Liver (tissue), 9 donors: ENCODE data around the gene DSCAML1. TPM values are rescaled to one million over a fixed set of nuclear protein-coding genes. Genes with fewer than 3 reads are reported as not detected.

Experiments used
- DNase-seq: peaks from one replicate; pipeline ENCODE4 v3.0.0-alpha.2; 2017; ENCODE audit warnings: low spot score
- H3K27ac ChIP-seq, 2 donors: one replicate each; pipeline ENCODE4 v1.7.0; 2013; ENCODE audit warnings: inconsistent platforms in 2 of 2, low read length in 2 of 2, control low read depth in 1 of 2, low read depth in 1 of 2, mild to moderate bottlenecking in 1 of 2
- H3K27me3 ChIP-seq, 4 donors: one replicate each; pipeline versions ENCODE4 v1.6.1 to v1.7.0; 2013; ENCODE audit warnings: low read length in 3 of 4, inconsistent platforms in 1 of 4, mild to moderate bottlenecking in 1 of 4, moderate library complexity in 1 of 4; ENCODE audit not compliant: control insufficient read depth in 4 of 4, insufficient read depth in 4 of 4
- H3K36me3 ChIP-seq, 4 donors: one replicate each; pipeline versions ENCODE4 v1.6.1 to v1.7.0; 2013; ENCODE audit warnings: low read length in 3 of 4, mild to moderate bottlenecking in 3 of 4, low read depth in 1 of 4, moderate library complexity in 1 of 4; ENCODE audit not compliant: control insufficient read depth in 4 of 4, insufficient read depth in 3 of 4
- H3K4me1 ChIP-seq, 4 donors: one replicate each; pipeline versions ENCODE4 v1.6.1 to v1.7.0; 2013; ENCODE audit warnings: low read length in 3 of 4, mild to moderate bottlenecking in 3 of 4, moderate library complexity in 1 of 4; ENCODE audit not compliant: control insufficient read depth in 4 of 4, insufficient read depth in 4 of 4
- H3K4me3 ChIP-seq, 3 donors: one replicate each; pipeline versions ENCODE4 v1.6.1 to v1.7.0; 2013; ENCODE audit warnings: low read length in 3 of 3, control low read depth in 1 of 3, low read depth in 1 of 3, mild to moderate bottlenecking in 1 of 3
- H3K9ac ChIP-seq, 2 donors: one replicate each; pipeline ENCODE4 v1.7.0; 2013; ENCODE audit warnings: low read length in 2 of 2, mild to moderate bottlenecking in 2 of 2, moderate library complexity in 2 of 2, control low read depth in 1 of 2, low read depth in 1 of 2
- H3K9me3 ChIP-seq, 4 donors: one replicate each; pipeline versions ENCODE4 v1.6.1 to v1.7.0; 2013; ENCODE audit warnings: low read length in 3 of 4; ENCODE audit not compliant: control insufficient read depth in 4 of 4
- ATF3 ChIP-seq: IDR thresholded peaks from 2 replicates; pipeline ENCODE4 v1.6.1; 2016; ENCODE audit warnings: antibody characterized with exemption
- CTCF ChIP-seq: fragments of 150-350 bp; IDR thresholded peaks from 2 replicates; pipeline ENCODE4 v1.5.1; 2017; ENCODE audit warnings: improper control_type of control experiment, low read depth, low read length; ENCODE audit not compliant: missing input control
- EGR1 ChIP-seq, 2 donors: IDR thresholded peaks; 2 replicates each; pipeline ENCODE4 v1.6.1; 2016 to 2018; ENCODE audit warnings: antibody characterized with exemption in 2 of 2, low read depth in 2 of 2
- FOXA1 ChIP-seq: IDR thresholded peaks from 2 replicates; pipeline ENCODE4 v1.6.1; 2016; ENCODE audit warnings: antibody characterized with exemption
- FOXA2 ChIP-seq: IDR thresholded peaks from 2 replicates; pipeline ENCODE4 v1.6.1; 2016; ENCODE audit warnings: antibody characterized with exemption
- GABPA ChIP-seq, 2 donors: IDR thresholded peaks in 1 of 2; conservative IDR thresholded peaks in 1 of 2; 2 replicates each; pipeline ENCODE4 v1.6.1; 2016; ENCODE audit warnings: antibody characterized with exemption in 2 of 2, mild to moderate bottlenecking in 1 of 2, moderate library complexity in 1 of 2
- HNF4A ChIP-seq, 2 donors: conservative IDR thresholded peaks; 2 replicates each; pipeline ENCODE4 v1.6.1; 2016; ENCODE audit warnings: antibody characterized with exemption in 2 of 2, mild to moderate bottlenecking in 2 of 2
- HNF4G ChIP-seq: IDR thresholded peaks from 2 replicates; pipeline ENCODE4 v1.6.1; 2016; ENCODE audit warnings: antibody characterized with exemption
- JUND ChIP-seq, 2 donors: IDR thresholded peaks; 2 replicates each; pipeline ENCODE4 v1.6.1; 2016; ENCODE audit warnings: antibody characterized with exemption in 2 of 2
- MAX ChIP-seq: IDR thresholded peaks from 2 replicates; pipeline ENCODE4 v1.6.1; 2016; ENCODE audit warnings: antibody characterized with exemption
- NR2F2 ChIP-seq: IDR thresholded peaks from 2 replicates; pipeline ENCODE4 v1.6.1; 2016; ENCODE audit warnings: antibody characterized with exemption
- RAD21 ChIP-seq, 2 donors: IDR thresholded peaks; 2 replicates each; pipeline ENCODE4 v1.6.1; 2016; ENCODE audit warnings: antibody characterized with exemption in 2 of 2, mild to moderate bottlenecking in 2 of 2
- REST ChIP-seq: IDR thresholded peaks from 2 replicates; pipeline ENCODE4 v1.6.1; 2016; ENCODE audit warnings: antibody characterized with exemption, mild to moderate bottlenecking
- RXRA ChIP-seq, 2 donors: IDR thresholded peaks; 2 replicates each; pipeline ENCODE4 v1.6.1; 2017 to 2018; ENCODE audit warnings: antibody characterized with exemption in 2 of 2, mild to moderate bottlenecking in 1 of 2
- SP1 ChIP-seq: IDR thresholded peaks from 2 replicates; pipeline ENCODE4 v1.6.1; 2018; ENCODE audit warnings: antibody characterized with exemption, mild to moderate bottlenecking
- TAF1 ChIP-seq: conservative IDR thresholded peaks from 2 replicates; pipeline ENCODE4 v1.6.1; 2016; ENCODE audit warnings: antibody characterized with exemption, mild to moderate bottlenecking
- YY1 ChIP-seq: IDR thresholded peaks from 2 replicates; pipeline ENCODE4 v1.6.1; 2016; ENCODE audit warnings: antibody characterized with exemption, mild to moderate bottlenecking
- ZBTB33 ChIP-seq: IDR thresholded peaks from 2 replicates; pipeline ENCODE4 v1.6.1; 2016; ENCODE audit warnings: antibody characterized with exemption
- WGBS: extraction: QIAGEN DNeasy Blood & Tissue Kit; methylation state at CpG from one replicate; pipeline ENCODE4 v1.1.7; 2013; 5-methylcytosine and 5-hydroxymethylcytosine counted together
- polyA plus RNA-seq, 2 donors: library from polyadenylated mRNA; stranded (reverse) in 1 of 2; unstranded in 1 of 2; fragments of 200-250 nt in 1 of 2; fragments of >200 nt in 1 of 2; fragmentation: Nextera tagmentation in 1 of 2; extraction: Ambion mirVana in 1 of 2; gene quantifications; one replicate each; pipeline versions ENCODE4 v1.2.1 to v1.2.3, GENCODE V29; 2013 to 2015
- total RNA-seq, 2 donors: library from RNA; depleted of rRNA; stranded (reverse); fragments of >200 nt; gene quantifications; one replicate each; pipeline ENCODE4 v1.2.3, GENCODE V29; 2014
- donor health status: healthy.
- donor health status: healthy.
- donor health status: healthy.
- donor health status: healthy.
- donor health status: healthy.

Gene DSCAML1
- total and polyA plus RNA-seq, 4 donors: 0.07 to 0.42 (median 0.20) TPM

GRCh38 chr11:117410861-117411710, 385.9 kb downstream of the DSCAML1 start:
- peaks cover 0 to 29% (median 9%) of the 10 kb centered on the region in 4 donors for H3K36me3 ChIP-seq
- TF ChIP-seq TAF1 (no peak), ZBTB33 (no peak), GABPA (IDR thresholded peaks at IDR 0.05 in 1 of 2, conservative IDR thresholded peaks at IDR 0.05 in 1 of 2) (no peak), HNF4A (conservative IDR thresholded peaks at IDR 0.05) (no peak), REST (no peak), MAX (no peak), HNF4G (no peak), SP1 (no peak), NR2F2 (no peak), CTCF (no peak), FOXA2 (no peak), YY1 (no peak), JUND (IDR thresholded peaks at IDR 0.05) (no peak), FOXA1 (no peak), EGR1 (IDR thresholded peaks at IDR 0.05; ENCODE audit: low read depth in 2 of 2) (no peak), RAD21 (IDR thresholded peaks at IDR 0.05) (no peak), ATF3 (no peak), RXRA (IDR thresholded peaks at IDR 0.05) (no peak)
- H3K9ac ChIP-seq: no peak overlapping the region
- H3K9me3 ChIP-seq: peaks cover 0 to 2% (median under 1%) of the 10 kb centered on the region in 4 donors
- no peaks in the 10 kb centered on the region for H3K27me3 ChIP-seq
- H3K27ac ChIP-seq: no peak overlapping the region
- WGBS: 91% methylated on average over 14 of the region's 14 CpGs
- H3K4me3 ChIP-seq: no peak overlapping the region
- DNase-seq: peak; percentile 56
- H3K4me1 ChIP-seq: no peaks in the 10 kb centered on the region
